ENCODE results near the gene DPT.

GRCh38 chr1:168732736-168733135, 3.7 kb upstream of the DPT start:
- TF ChIP-seq POLR2AphosphoS5 (IDR thresholded peaks at IDR 0.05; ENCODE audit: low read depth, low read length) (no peak), SPI1 (IDR thresholded peaks at IDR 0.05; ENCODE audit: low read depth, low read length) (no peak), TAF1 (IDR thresholded peaks at IDR 0.05; ENCODE audit: low read depth, low read length) (no peak), POLR2A (IDR thresholded peaks at IDR 0.05; ENCODE audit: low read depth, low read length) (no peak), PAX5 (IDR thresholded peaks at IDR 0.05; ENCODE audit: insufficient read depth, low read length, severe bottlenecking) (no peak)
